Rectal smooth muscle tissue (tissue), 1 donor: ENCODE data around the gene SIK3.

Experiments used
- H3K27ac ChIP-seq: one replicate; pipeline ENCODE4 v1.7.0; 2013; ENCODE audit warnings: low read depth, low read length, inconsistent platforms
- H3K27me3 ChIP-seq: one replicate; pipeline ENCODE4 v1.7.0; 2013; ENCODE audit warnings: low read length; ENCODE audit not compliant: control insufficient read depth, insufficient read depth
- H3K36me3 ChIP-seq: one replicate; pipeline ENCODE4 v1.7.0; 2013; ENCODE audit warnings: low read length; ENCODE audit not compliant: control insufficient read depth, insufficient read depth
- H3K4me1 ChIP-seq: one replicate; pipeline ENCODE4 v1.7.0; 2013; ENCODE audit warnings: low read length; ENCODE audit not compliant: control insufficient read depth, insufficient read depth
- H3K4me3 ChIP-seq: one replicate; pipeline ENCODE4 v1.7.0; 2013; ENCODE audit warnings: low read length
- H3K9ac ChIP-seq: one replicate; pipeline ENCODE4 v1.7.0; 2013; ENCODE audit warnings: low read length

The SIK3 gene

DNA sequence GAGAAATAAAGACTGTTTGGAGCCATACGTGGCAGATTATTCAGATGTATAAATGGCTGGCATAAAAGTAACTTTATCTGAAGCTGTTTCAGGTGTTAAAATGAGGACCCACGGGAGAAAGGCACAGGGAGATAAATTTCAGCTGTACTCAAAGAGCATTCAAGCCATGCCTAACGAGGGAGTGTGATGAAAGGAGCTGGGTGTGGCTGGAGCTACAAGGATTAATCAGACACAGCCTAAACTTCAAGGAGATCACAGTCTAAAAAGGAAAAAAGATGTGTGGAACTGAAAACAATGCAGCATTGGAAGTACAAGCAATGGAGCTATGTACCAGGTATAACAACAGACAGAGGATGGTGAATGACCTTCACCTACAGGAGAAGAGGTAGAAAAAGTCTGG is 140.0 kb downstream of the SIK3 start:
- Histone ChIP-seq H3K27ac (no peak overlapping the region), H3K4me1 (peaks cover 11% of the 10 kb centered on the region), H3K36me3 (peaks cover 5% of the 10 kb centered on the region), H3K4me3 (no peak overlapping the region), H3K27me3 (no peaks in the 10 kb centered on the region), H3K9ac (no peak overlapping the region)

DNA sequence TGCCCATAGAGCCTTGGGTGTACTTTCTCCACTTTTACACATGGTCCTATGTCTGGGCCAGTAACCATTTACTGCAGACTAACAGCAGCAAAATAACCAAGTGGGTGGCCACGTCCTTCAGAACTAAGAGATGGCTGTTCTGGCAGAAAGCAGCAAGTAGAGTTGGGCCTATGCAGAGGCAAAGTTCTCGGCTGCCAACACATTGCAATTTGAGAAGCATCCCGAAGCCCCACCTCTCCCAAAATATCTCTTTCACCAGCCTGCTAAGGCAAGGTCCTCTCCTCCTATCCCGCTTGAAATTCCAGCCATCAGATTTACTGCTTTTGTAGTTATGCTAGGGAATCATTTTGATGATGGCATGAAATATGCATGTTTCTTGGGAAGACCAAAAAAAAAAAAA is 142.3 kb downstream of the SIK3 start:
- no peaks in the 10 kb centered on the region for H3K27me3 ChIP-seq
- H3K4me1 ChIP-seq, result peaks cover 3% of the 10 kb centered on the region
- no peak overlapping the region for H3K4me3 ChIP-seq
- no peak overlapping the region for H3K27ac ChIP-seq
- peaks cover 5% of the 10 kb centered on the region for H3K36me3 ChIP-seq
- no peak overlapping the region for H3K9ac ChIP-seq

DNA sequence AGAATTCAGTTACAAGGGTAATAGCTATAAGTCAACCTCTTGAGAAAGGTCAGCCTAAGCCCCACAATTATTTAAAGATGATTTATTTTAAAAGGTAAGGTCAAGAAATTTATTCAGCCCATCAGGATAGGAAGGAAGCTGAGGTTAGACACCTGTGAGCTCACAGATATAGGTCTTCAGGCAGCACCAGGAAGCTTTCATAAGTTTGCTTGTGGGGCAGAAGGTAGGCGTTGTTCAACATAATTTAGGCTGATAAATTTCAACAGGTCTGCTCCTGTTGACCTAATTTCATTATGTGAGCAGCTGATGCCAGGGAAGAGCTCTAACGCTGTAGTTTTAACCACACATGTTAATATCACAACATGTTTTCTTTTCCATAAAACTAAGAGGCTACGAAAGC is 142.7 kb downstream of the SIK3 start:
- no peaks in the 10 kb centered on the region for H3K27me3 ChIP-seq
- no peak overlapping the region for H3K27ac ChIP-seq

GRCh38 chr11:116953530-116954285 is 144.5 kb downstream of the SIK3 start:
- H3K4me1 ChIP-seq, result no peaks in the 10 kb centered on the region
- no peak overlapping the region for H3K27ac ChIP-seq

More for the DNA sequence above, 142.7 kb downstream of the SIK3 start:
- Histone ChIP-seq H3K4me1 (no peaks in the 10 kb centered on the region), H3K9ac (no peak overlapping the region), H3K36me3 (peaks cover 5% of the 10 kb centered on the region), H3K4me3 (no peak overlapping the region)

DNA sequence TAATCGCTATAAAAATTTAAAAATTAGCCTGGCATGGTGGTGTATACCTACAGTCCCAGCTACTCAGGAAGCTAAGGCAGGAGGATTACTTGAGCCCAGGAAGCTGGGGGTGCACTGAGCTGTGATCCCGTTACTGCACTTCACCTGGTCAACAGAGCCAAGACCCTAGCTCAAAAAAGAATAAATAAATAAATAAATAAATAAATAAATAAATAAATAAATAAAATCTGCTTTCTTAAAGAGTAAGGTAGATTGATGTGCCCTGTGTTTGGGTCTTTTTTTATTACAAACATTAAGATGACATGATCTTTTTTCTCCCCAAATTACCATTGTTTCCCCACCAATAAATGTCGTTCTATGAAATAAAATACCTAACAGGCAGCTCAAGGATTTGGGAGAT is 146.5 kb downstream of the SIK3 start:
- peaks cover 8% of the 10 kb centered on the region for H3K36me3 ChIP-seq
- H3K4me1 ChIP-seq, result no peaks in the 10 kb centered on the region
- H3K4me3 ChIP-seq, result no peak overlapping the region
- H3K27ac ChIP-seq, result no peak overlapping the region
- H3K9ac ChIP-seq, result no peak overlapping the region
- H3K27me3 ChIP-seq, result no peaks in the 10 kb centered on the region

More at GRCh38 chr11:116953530-116954285, 144.5 kb downstream of the SIK3 start:
- H3K36me3 ChIP-seq, result peaks cover 8% of the 10 kb centered on the region
- no peaks in the 10 kb centered on the region for H3K27me3 ChIP-seq
- no peak overlapping the region for H3K4me3 ChIP-seq
- no peak overlapping the region for H3K9ac ChIP-seq

DNA sequence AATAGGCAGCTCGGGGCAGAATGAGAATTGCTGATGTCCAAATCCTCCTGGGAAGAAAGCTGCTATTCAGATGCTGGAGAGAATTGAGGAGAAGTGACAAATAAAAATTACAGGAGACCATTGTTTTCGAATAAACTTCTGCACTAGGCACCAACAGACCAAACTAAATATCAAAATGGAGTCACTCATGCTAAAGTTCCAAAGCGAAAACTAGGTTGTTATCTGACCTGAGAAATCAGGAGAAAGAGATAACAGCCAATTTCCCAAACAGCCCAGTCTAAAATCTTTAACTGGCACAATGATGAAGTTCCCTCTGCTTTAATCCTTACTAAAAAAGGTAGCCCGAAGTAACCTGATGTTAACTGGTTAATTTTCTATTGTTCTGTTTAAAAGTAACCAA is 148.0 kb downstream of the SIK3 start:
- Histone ChIP-seq H3K36me3 (peaks cover 3% of the 10 kb centered on the region), H3K4me3 (no peak overlapping the region), H3K27ac (no peak overlapping the region), H3K27me3 (no peaks in the 10 kb centered on the region), H3K9ac (no peak overlapping the region), H3K4me1 (no peaks in the 10 kb centered on the region)

DNA sequence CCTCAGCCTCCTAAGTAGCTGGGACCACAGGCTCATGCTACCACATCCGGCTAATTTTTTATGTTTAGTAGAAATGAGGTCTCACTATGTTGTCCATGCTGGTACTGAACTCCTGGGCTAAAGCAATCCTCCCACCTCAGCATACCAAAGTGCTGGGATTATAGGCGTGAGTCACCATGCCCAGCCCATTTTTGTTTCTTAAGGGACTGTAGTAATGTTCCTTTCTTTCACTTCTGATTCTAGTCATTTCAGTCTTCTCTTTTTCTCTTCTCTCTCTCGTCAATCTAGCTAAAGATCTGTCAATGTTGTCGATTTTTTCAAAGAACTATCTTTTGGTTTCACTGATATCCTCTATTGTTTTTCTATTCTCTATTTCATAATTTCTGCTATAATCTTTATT is 149.8 kb downstream of the SIK3 start:
- Histone ChIP-seq H3K27me3 (no peaks in the 10 kb centered on the region), H3K9ac (no peak overlapping the region), H3K27ac (no peak overlapping the region), H3K36me3 (peaks cover 5% of the 10 kb centered on the region), H3K4me1 (no peaks in the 10 kb centered on the region), H3K4me3 (no peak overlapping the region)

DNA sequence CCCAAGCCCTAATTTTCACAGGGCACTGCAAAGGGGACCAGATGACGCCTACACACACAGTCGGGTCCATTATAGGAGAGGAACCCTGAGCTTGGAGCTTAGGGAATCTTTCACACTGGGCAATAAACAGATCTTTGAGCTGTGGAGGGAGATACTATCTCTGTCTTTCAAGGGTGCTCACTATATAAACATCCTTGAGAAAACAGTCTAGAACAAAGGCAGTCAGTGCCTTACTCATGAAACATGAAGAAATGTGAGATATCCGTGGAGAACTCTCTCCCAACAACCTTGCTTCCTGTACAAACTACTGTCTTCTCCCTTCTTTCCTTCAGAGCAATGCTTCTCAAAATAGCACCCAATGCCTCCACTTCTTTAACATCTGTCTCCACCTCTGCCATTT is 151.8 kb downstream of the SIK3 start:
- Histone ChIP-seq H3K9ac (no peak overlapping the region), H3K36me3 (peaks cover 6% of the 10 kb centered on the region), H3K27me3 (no peaks in the 10 kb centered on the region), H3K27ac (no peak overlapping the region), H3K4me3 (no peak overlapping the region), H3K4me1 (no peaks in the 10 kb centered on the region)

- Histone ChIP-seq H3K4me1 (no peaks in the 10 kb centered on the region), H3K4me3 (no peak overlapping the region), H3K36me3 (peaks cover 3% of the 10 kb centered on the region), H3K27ac (no peak overlapping the region), H3K9ac (no peak overlapping the region), H3K27me3 (no peaks in the 10 kb centered on the region)
Measured at GRCh38 chr11:116939499-116939898, 158.7 kb downstream of the SIK3 start.

DNA sequence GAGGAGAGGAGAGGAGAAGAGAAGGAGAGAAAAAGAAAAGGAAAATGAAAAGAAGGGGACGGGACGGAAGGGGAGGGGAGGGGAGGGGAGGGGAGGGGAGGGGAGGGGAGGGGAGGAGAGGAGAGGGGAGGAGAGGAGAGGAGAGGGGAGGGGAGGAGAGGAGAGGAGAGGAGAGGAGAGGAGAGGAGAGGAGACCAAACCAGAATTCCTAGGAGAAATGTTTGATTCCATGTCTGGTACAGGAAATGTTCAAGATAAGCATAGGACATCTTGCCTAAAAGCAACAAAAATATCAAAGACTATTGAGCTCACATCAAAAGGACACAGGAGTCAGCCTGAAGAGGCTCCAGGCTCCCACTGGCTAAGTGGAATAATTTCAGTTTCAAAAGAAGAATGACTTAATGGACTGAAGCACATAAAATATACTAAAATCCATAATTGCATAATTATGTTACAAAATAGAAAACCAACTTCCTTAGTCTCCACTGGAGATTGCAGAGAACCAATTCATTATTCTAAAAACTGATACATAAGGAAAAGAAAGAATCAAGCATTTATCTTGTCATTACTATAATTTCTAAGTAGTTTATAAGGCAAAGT is 159.7 kb downstream of the SIK3 start:
- H3K9ac ChIP-seq, result no peak overlapping the region
- no peaks in the 10 kb centered on the region for H3K27me3 ChIP-seq
- H3K4me3 ChIP-seq, result no peak overlapping the region
- H3K27ac ChIP-seq, result no peak overlapping the region
- H3K36me3 ChIP-seq, result peaks cover 3% of the 10 kb centered on the region
- H3K4me1 ChIP-seq, result no peaks in the 10 kb centered on the region

DNA sequence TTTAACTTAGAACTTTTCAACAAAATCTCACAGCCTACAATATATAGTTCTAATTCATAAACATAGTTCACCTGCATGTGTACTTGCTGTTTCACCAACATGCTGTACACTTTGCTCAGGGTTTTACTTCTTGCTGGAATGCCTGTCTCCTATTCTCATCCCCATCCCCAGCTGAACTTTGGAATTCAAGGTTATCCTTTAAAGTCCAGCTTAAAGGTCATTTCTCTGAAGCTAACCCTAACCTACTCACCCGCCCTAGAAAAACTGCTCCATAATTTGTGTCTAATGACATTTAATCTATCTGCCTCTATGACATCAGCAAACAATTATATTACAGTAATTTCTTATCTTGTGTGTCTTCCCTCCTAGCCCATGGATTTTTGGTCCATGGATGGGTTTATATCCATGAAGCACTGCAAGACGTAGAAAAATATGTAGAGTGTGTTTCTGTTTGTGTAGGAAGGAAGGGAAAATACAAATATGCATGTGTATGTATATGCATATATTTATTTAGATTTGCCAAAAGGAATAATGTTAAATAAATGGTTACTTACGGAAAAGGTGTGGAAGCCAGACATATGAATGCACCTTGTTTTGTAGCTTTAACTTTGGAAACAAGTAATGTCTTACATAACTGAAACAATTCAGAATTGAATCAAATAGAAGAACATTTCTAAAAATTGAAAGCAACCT is 161.3 kb downstream of the SIK3 start:
- H3K27me3 ChIP-seq, result no peaks in the 10 kb centered on the region
- H3K36me3 ChIP-seq, result no peaks in the 10 kb centered on the region
- peaks cover 2% of the 10 kb centered on the region for H3K4me1 ChIP-seq
- no peak overlapping the region for H3K9ac ChIP-seq
- no peak overlapping the region for H3K4me3 ChIP-seq
- no peak overlapping the region for H3K27ac ChIP-seq

GRCh38 chr11:116935514-116935913 is 162.7 kb downstream of the SIK3 start:
- no peak overlapping the region for H3K27ac ChIP-seq
- no peaks in the 10 kb centered on the region for H3K36me3 ChIP-seq
- H3K4me3 ChIP-seq, result no peak overlapping the region
- H3K27me3 ChIP-seq, result no peaks in the 10 kb centered on the region
- H3K4me1 ChIP-seq, result peaks cover 14% of the 10 kb centered on the region
- H3K9ac ChIP-seq, result no peak overlapping the region
